WTC11 (cell line): ENCODE data around the gene CPSF7. TPM values are rescaled to one million over a fixed set of nuclear protein-coding genes. Genes with fewer than 3 reads are reported as not detected.

ENCODE experiments used
- ATAC-seq: fragments of 200-7000 bp; cut with Tn5 transposase; 2 replicates; pipeline ENCODE4 v1.10.0; 2021; ENCODE audit warnings: mild to moderate bottlenecking, moderate library complexity
- CTCF ChIA-PET: fragments of 300-600 bp; sonication (Branson Sonifier 250); formaldehyde crosslinking; loops from one replicate; lab custom pipeline; 2021; ENCODE audit warnings: antibody characterized with exemption; lab: Charles Lee
- POLR2A ChIA-PET: fragments of 350-600 bp; sonication (Branson Sonifier 250); formaldehyde crosslinking; loops from one replicate; lab custom pipeline; 2021; ENCODE audit warnings: antibody characterized with exemption; lab: Charles Lee
- DNase-seq: peaks from one replicate; pipeline ENCODE4 v3.0.0; 2021; ENCODE audit warnings: low spot score
- H3K27ac Mint-ChIP-seq: 2 replicates; pipeline ENCODE4 v1.8.0; 2021; ENCODE audit warnings: mixed read lengths
- H3K27me3 Mint-ChIP-seq: 2 replicates; pipeline ENCODE4 v1.8.0; 2021; ENCODE audit warnings: low read depth, mild to moderate bottlenecking, moderate library complexity, mixed read lengths
- H3K36me3 Mint-ChIP-seq: 2 replicates; pipeline ENCODE4 v1.8.0; 2021; ENCODE audit warnings: mixed read lengths
- H3K4me1 Mint-ChIP-seq: 2 replicates; pipeline ENCODE4 v1.8.0; 2022; ENCODE audit warnings: mixed read lengths
- H3K4me3 Mint-ChIP-seq: 2 replicates; pipeline ENCODE4 v1.8.0; 2021; ENCODE audit warnings: mild to moderate bottlenecking, moderate library complexity, mixed read lengths
- H3K9me3 Mint-ChIP-seq: 2 replicates; pipeline ENCODE4 v1.8.0; 2021; ENCODE audit warnings: mixed read lengths
- ARID4B ChIP-seq: sonication (generic); formaldehyde crosslinking; IDR thresholded peaks from 2 replicates; pipeline ENCODE4 v1.8.0; 2023; ENCODE audit warnings: missing genetic modification reagents, mild to moderate bottlenecking, borderline replicate concordance
- ATF1 ChIP-seq: sonication (generic); formaldehyde crosslinking; IDR thresholded peaks from 2 replicates; pipeline ENCODE4 v1.8.1; 2023; ENCODE audit warnings: mild to moderate bottlenecking, moderate library complexity, missing genetic modification reagents
- ATF3 ChIP-seq: sonication (generic); formaldehyde crosslinking; conservative IDR thresholded peaks from 2 replicates; pipeline ENCODE4 v1.8.1; 2022; ENCODE audit warnings: mild to moderate bottlenecking, missing genetic modification reagents
- E2F4 ChIP-seq: sonication (generic); formaldehyde crosslinking; IDR thresholded peaks from 2 replicates; pipeline ENCODE4 v1.8.1; 2022; ENCODE audit warnings: low read depth, mild to moderate bottlenecking, moderate library complexity, missing genetic modification reagents, borderline replicate concordance
- FOXJ3 ChIP-seq: sonication (generic); formaldehyde crosslinking; IDR thresholded peaks from 2 replicates; pipeline ENCODE4 v1.9.0; 2021; ENCODE audit warnings: missing genetic modification reagents, mild to moderate bottlenecking, borderline replicate concordance
- GTF2I ChIP-seq: fragments of 250-450 bp; sonication (Bioruptor Pico); conservative IDR thresholded peaks from 2 replicates; pipeline ENCODE4 v1.4.0; 2021; ENCODE audit warnings: mild to moderate bottlenecking
- IRF1 ChIP-seq: sonication (generic); formaldehyde crosslinking; IDR thresholded peaks from 2 replicates; pipeline ENCODE4 v1.8.0; 2023; ENCODE audit warnings: missing genetic modification reagents
- IRF2 ChIP-seq: sonication (generic); formaldehyde crosslinking; IDR thresholded peaks from 2 replicates; pipeline ENCODE4 v1.8.0; 2022; ENCODE audit warnings: low read depth, missing genetic modification reagents, borderline replicate concordance
- MXD4 ChIP-seq: fragments of 250-450 bp; sonication (Bioruptor Pico); IDR thresholded peaks from 2 replicates; pipeline ENCODE4 v1.8.0; 2021; ENCODE audit warnings: mild to moderate bottlenecking, moderate library complexity, borderline replicate concordance
- NR3C1 ChIP-seq: sonication (generic); formaldehyde crosslinking; conservative IDR thresholded peaks from 2 replicates; pipeline ENCODE4 v1.8.1; 2023; ENCODE audit warnings: low read depth, mild to moderate bottlenecking, missing genetic modification reagents
- PREB ChIP-seq: sonication (generic); formaldehyde crosslinking; IDR thresholded peaks from 2 replicates; pipeline ENCODE4 v1.8.1; 2022; ENCODE audit warnings: mild to moderate bottlenecking, missing genetic modification reagents, moderate library complexity, borderline replicate concordance
- RELA ChIP-seq: sonication (generic); formaldehyde crosslinking; IDR thresholded peaks from 2 replicates; pipeline ENCODE4 v1.8.1; 2022; ENCODE audit warnings: missing genetic modification reagents, mild to moderate bottlenecking, borderline replicate concordance
- STAT6 ChIP-seq: sonication (generic); formaldehyde crosslinking; conservative IDR thresholded peaks from 2 replicates; pipeline ENCODE4 v1.8.1; 2023; ENCODE audit warnings: mild to moderate bottlenecking, low read depth, missing genetic modification reagents, moderate library complexity
- TCF7 ChIP-seq: sonication (generic); formaldehyde crosslinking; IDR thresholded peaks from 2 replicates; pipeline ENCODE4 v1.8.0; 2022; ENCODE audit warnings: mild to moderate bottlenecking, low read depth, missing genetic modification reagents, moderate library complexity
- USF1 ChIP-seq: sonication (generic); formaldehyde crosslinking; IDR thresholded peaks from 2 replicates; pipeline ENCODE4 v1.8.0; 2022; ENCODE audit warnings: mild to moderate bottlenecking, missing genetic modification reagents
- USF2 ChIP-seq: sonication (generic); formaldehyde crosslinking; IDR thresholded peaks from 2 replicates; pipeline ENCODE4 v1.8.1; 2023; ENCODE audit warnings: mild to moderate bottlenecking, missing genetic modification reagents, moderate library complexity
- ZBTB43 ChIP-seq: sonication (generic); formaldehyde crosslinking; IDR thresholded peaks from 2 replicates; pipeline ENCODE4 v1.8.1; 2023; ENCODE audit warnings: mild to moderate bottlenecking, missing genetic modification reagents
- ZSCAN18 ChIP-seq: fragments of 250-450 bp; sonication (Bioruptor Pico); IDR thresholded peaks from 2 replicates; pipeline ENCODE4 v2.1.2; 2022; ENCODE audit warnings: mild to moderate bottlenecking, moderate library complexity
- total RNA-seq: library from RNA; stranded (reverse); gene quantifications from 3 replicates; pipeline ENCODE4 v1.2.3, GENCODE V29; 2021

Gene CPSF7
- total RNA-seq, 1 experiment from 2014 or later, result 88.3 TPM

GRCh38 chr11:61358566-61358965 lies 71.2 kb downstream of the CPSF7 start:
- no peak overlapping the region for H3K4me3 Mint-ChIP-seq
- POLR2A ChIA-PET, result interaction anchor here (1.6 kb wide), 1 partner anchor 10 kb away, joined by 4 read pairs; no protein-coding TSS in a partner anchor
- no peak for ATAC-seq
- H3K4me1 Mint-ChIP-seq, result peaks cover 19% of the 10 kb centered on the region
- peaks cover 1% of the 10 kb centered on the region; the same call in 1 of the 2 replicates for H3K36me3 Mint-ChIP-seq
- no peaks in the 10 kb centered on the region for H3K9me3 Mint-ChIP-seq
- CTCF ChIA-PET, result no interaction called here
- H3K27ac Mint-ChIP-seq, result no peak overlapping the region
- no peaks in the 10 kb centered on the region for H3K27me3 Mint-ChIP-seq
- DNase-seq, result no peak
- TF ChIP-seq IRF1, result no peak
- TF ChIP-seq USF1 (CRISPR knock-in tag), result no peak
- TF ChIP-seq GTF2I, result no peak
- TF ChIP-seq ATF3, result no peak
- no peak for TF ChIP-seq ZBTB43 (CRISPR knock-in tag)
- TF ChIP-seq IRF2, result no peak
- TF ChIP-seq TCF7 (CRISPR knock-in tag), result no peak
- no peak for TF ChIP-seq NR3C1 (CRISPR knock-in tag)
- TF ChIP-seq ZSCAN18 (CRISPR knock-in tag), result no peak
- no peak for TF ChIP-seq STAT6 (CRISPR knock-in tag)
- TF ChIP-seq RELA (CRISPR knock-in tag), result no peak
- TF ChIP-seq E2F4, result no peak
- no peak for TF ChIP-seq PREB (CRISPR knock-in tag)
- TF ChIP-seq ATF1 (CRISPR knock-in tag), result no peak
- TF ChIP-seq USF2 (CRISPR knock-in tag), result no peak
- TF ChIP-seq FOXJ3 (CRISPR knock-in tag), result no peak
- TF ChIP-seq ARID4B (CRISPR knock-in tag), result no peak
- no peak for TF ChIP-seq MXD4 (CRISPR knock-in tag)
